Right kidney (tissue), 1 donor: ENCODE measurements around the gene SRRM3.
"Not testable (repeated sequence)": the region's sequence is repeated elsewhere in the genome, so short reads cannot be mapped to it uniquely, and the experiment has no call there.

Experiments used
- DNase-seq: peaks from one replicate; pipeline ENCODE4 v3.0.0-alpha.2; 2016

The SRRM3 gene

GRCh38 chr7:76316984-76317781 lies 115.5 kb downstream of the SRRM3 start:
- DNase-seq, result no peak

GRCh38 chr7:76317782-76318487 lies 116.2 kb downstream of the SRRM3 start:
- peak; percentile 93 for DNase-seq

DNA sequence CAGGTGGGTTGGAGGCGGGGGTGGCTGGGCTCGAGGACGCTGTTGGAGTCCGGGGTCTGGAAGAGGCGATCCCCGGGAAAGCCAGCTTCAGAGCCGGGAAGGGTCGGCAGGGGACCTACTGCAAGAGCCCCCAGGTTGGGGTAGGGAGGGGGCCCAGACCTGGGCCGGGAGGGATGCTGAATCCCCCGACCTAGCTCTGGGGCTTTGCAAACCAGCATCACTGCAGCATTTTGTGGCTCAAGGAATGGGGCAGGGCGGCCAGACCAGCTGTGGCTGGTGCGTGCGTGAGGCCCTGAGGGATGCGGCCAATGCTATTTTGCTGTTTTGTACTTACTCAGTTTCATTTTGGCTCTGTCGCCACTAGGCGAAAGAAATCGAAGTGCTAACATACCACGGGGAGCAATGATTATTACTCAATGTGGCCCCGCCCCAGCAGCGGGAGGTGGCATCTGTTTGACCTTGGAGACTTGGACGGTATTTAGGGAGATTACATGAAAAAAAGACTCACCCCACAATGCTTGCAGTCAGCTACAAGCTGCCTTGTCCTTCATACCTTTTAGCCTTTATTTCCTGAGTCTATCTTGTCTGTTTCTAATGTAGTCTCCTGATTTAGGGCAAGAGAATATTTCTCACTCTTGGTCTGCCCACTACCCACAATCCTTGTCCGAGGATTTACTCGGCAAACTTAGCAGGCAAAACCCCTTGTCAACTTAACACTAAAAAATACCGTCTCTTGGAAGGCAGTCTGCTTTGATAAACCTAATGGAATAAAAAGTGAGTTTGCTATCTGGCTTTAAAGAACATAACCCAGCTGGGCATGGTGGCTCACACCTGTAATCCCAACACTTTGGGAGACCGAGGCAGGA lies 117.0 kb downstream of the SRRM3 start:
- DNase-seq, result no peak

DNA sequence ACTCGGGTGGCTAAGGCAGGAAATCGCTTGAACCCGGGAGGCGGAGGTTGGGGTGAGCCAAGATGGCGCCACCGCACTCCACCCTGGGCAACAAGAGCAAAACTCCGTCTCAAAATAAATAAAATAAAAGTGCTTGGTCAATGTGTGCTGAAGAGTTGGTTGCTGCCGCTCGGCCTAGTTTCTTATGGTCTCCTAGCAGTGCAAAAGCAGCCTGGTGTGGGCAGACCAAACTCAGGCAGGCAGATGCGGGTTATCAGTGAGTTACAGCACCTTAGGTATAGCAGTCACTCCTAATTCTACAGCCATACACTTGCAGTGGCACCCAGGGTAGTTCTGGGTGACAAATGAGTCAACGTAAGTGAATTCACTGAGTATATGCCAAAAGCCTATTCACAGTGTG lies 123.4 kb downstream of the SRRM3 start:
- no peak for DNase-seq

GRCh38 chr7:76325811-76326210 lies 124.1 kb downstream of the SRRM3 start:
- DNase-seq, result no peak

DNA sequence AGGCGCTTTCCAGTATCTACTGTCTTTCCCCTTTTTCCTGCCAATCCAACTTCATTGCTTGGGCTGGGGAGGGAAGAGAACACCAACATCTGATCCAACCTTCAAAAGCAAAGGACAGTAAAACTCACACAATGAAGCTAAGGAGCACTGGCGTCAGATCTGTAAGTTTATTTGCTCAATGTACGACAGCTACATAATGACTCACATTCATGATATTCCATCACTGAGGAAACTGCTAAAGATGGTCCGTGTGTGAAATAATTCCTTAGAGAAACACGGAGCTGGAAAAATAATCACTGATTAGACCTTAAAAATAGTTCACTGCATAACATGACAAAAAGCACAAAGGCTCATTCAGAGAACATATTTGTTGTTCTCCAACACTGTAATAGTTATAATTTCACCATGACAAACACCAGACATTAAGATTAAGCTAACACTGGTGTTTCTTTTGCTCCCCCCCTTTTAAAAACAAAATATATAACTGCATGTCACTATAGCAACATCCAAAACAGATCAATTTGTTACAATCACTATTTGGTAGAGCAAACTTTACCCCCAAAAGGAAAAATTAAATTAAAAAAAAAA lies 125.0 kb downstream of the SRRM3 start:
- no peak for DNase-seq

DNA sequence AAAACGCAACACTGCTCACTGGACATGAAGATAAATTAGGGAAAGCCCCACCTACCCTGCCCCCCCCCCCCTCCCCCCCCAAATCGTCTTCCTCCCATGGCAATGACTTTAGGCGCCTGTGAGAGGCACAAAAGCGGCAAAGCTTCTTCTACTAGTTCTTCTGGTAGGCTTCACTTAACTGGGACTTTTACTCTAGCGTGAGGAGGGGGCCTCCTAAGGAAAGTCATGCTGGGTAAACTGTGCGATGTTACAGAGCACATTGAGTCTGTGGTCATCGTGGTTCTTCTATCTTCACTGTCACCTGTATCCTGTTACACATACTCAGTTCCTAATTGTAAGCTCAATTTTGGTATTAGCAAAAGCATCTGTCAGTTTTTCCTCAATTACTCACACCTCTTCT lies 125.9 kb downstream of the SRRM3 start:
- no peak for DNase-seq

DNA sequence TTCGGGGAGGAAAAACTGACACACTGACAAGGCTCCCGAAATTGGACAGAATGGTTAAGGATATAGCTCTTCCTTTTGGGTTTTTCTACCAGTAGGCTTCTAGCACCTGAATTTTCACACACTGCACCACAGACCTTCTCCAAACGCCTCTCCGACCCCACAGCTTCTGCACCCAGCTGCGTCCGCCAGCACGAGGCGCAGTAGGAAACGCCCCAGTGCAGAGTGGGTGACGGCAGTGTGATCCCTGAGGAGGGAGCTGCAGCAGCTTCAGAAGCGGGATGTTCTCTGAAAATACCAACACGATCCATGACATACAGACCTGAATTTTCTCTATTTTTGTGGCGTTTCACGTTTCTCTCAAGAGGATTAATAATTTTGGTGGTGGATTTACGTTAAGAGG lies 126.7 kb downstream of the SRRM3 start:
- DNase-seq, result no peak

GRCh38 chr7:76329479-76329878 lies 127.8 kb downstream of the SRRM3 start:
- no peak for DNase-seq

DNA sequence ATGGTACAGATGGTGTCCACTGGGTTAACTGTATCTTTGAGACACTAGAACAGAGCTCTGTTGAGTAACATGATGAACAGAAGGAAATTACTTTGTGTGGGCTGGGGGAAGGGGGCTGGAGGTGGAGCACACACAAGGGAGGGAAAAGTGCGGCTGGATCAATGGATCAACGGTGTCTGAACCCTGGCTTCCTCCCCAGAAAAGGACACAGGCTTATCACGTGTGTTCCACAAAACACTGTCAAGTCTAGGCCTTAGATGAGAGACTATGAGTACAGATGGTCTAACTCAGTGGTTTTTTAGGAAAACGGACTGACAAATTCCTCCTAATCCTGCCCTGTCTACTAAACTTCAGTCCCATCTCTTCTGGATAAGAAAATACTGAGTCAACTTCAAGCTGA lies 128.6 kb downstream of the SRRM3 start:
- no peak for DNase-seq

DNA sequence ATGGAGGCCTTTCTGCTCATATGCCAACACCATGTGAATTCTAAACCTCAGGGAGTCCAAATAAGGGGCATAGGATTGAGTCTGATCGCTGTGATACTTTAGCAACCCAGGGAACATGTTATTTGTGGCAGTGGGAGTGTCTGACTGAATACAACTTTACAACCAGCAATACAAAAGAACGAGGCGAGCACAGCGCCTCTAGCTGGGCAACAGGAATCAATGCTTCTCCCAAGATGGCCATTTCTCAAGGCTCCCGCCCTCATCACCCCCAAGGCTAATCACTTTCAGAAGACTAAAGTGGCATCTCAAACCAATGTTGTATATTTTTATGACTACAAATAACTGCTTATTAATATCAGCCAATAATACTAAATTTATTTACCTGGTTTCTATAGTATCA lies 129.0 kb downstream of the SRRM3 start:
- no peak for DNase-seq

GRCh38 chr7:76332078-76332477 lies 130.4 kb downstream of the SRRM3 start:
- DNase-seq, result no peak

DNA sequence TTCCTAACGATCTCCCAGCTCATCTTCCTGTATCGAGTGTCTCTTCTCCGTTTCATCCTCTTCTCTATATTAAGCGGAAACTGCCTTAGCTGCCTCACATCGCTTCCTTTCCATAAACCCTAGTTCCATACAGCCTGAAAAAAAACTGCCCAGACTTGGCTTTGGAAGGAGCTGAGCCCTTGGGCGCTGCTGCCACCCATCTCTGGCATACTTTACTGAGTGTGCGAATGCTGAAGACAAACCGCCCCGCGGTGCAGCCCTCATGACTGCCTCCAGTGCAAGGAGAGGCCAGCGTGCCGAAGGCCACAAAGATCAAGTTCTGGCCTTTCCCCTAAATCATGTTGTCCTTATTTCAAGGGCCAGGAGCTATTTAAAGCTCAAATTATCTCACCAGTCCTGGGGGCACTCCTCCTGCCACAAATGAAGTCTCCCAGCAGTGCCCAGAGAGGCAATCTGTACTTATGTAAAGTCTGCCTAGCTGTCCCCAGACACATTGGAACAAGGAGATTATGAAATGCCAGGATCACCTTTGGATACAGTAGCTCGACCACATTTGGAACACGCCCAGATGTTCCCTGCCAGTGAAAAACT lies 131.9 kb downstream of the SRRM3 start:
- DNase-seq, result no peak

GRCh38 chr7:76334320-76334967 lies 132.7 kb downstream of the SRRM3 start:
- DNase-seq, result no peak

- not testable (repeated sequence) for DNase-seq
Measured at GRCh38 chr7:76335417-76335816, 133.7 kb downstream of the SRRM3 start.

- DNase-seq, result no peak
Measured at GRCh38 chr7:76336094-76336493, 134.4 kb downstream of the SRRM3 start.
